HL-60/S4 (cell line): ENCODE data around the gene SHC2.

Experiments used
- in situ Hi-C: fragments of 300-500 bp; cut with MboI; formaldehyde crosslinking; loops from 2 replicates; pipeline ENCODE4 v1.14.3; 2022; ENCODE audit warnings: low sequenced_read_pairs

The SHC2 gene

GRCh38 chr19:460877-461720, at the start of gene SHC2:
TSS of gene SHC2 (minus strand) at chr19:461033. CDS start at chr19:460996, 37 bp downstream.
- in situ Hi-C loops: no loop called here

GRCh38 chr19:508204-509150, 47.6 kb upstream of the SHC2 start:
- in situ Hi-C loops: no loop called here

- in situ Hi-C loops: no loop called here
Measured at GRCh38 chr19:507286-508203, 46.7 kb upstream of the SHC2 start, which contains the start of gene TPGS1. TSS of gene TPGS1 (plus strand) at chr19:507497. CDS start at chr19:507507, 10 bp downstream.

GRCh38 chr19:506404-507285, 45.8 kb upstream of the SHC2 start:
- in situ Hi-C loops: no loop called here

- in situ Hi-C loops: no loop called here
Measured at GRCh38 chr19:504616-505015, 43.8 kb upstream of the SHC2 start.

GRCh38 chr19:501646-502045, 40.8 kb upstream of the SHC2 start:
- in situ Hi-C loops: no loop called here

- in situ Hi-C loops: no loop called here
Measured at GRCh38 chr19:498977-499623, 38.3 kb upstream of the SHC2 start.

GRCh38 chr19:498511-498891, 37.7 kb upstream of the SHC2 start:
- in situ Hi-C loops: no loop called here

GRCh38 chr19:497869-498510, 37.2 kb upstream of the SHC2 start:
- in situ Hi-C loops: no loop called here

- in situ Hi-C loops: no loop called here
Measured at GRCh38 chr19:497491-497868, 36.6 kb upstream of the SHC2 start.

- in situ Hi-C loops: no loop called here
Measured at GRCh38 chr19:496986-497385, 36.2 kb upstream of the SHC2 start.

GRCh38 chr19:496112-496665, 35.4 kb upstream of the SHC2 start, which contains the start of gene MADCAM1:
TSS of gene MADCAM1 (plus strand) at chr19:496486. CDS start at chr19:496500, 14 bp downstream.
- in situ Hi-C loops: no loop called here

- in situ Hi-C loops: no loop called here
Measured at GRCh38 chr19:495402-496111, 34.7 kb upstream of the SHC2 start.

GRCh38 chr19:495081-495401, 34.2 kb upstream of the SHC2 start:
- in situ Hi-C loops: no loop called here

GRCh38 chr19:494171-495080, 33.6 kb upstream of the SHC2 start:
- in situ Hi-C loops: no loop called here

GRCh38 chr19:493391-494170, 32.7 kb upstream of the SHC2 start:
- in situ Hi-C loops: no loop called here
